ENCODE data around the gene TUBB4B. TPM values are rescaled to one million over a fixed set of nuclear protein-coding genes. Genes with fewer than 3 reads are reported as not detected.
A peak's percentile ranks its signal among the peaks of the same experiment; 100 is the strongest.

TUBB4B gene
- total and polyA plus RNA-seq, 8 donors, result 69.4 to 292 (median 153) TPM

GRCh38 chr9:137232510-137232909 is 8.6 kb upstream of the TUBB4B start:
- H3K27ac ChIP-seq, result no peak overlapping the region
- WGBS, 5 donors, result 37 to 66% (median 48%) methylated on average over 14 to 24 of the region's 24 CpGs
- peaks cover 23 to 48% (median 42%) of the 10 kb centered on the region in 4 donors for H3K4me1 ChIP-seq
- intact Hi-C loops (cut with DNase I; ENCODE audit: low total_unique reads), result loop anchor here (10.0 kb wide), 1 partner anchor 48 kb away; the partner anchor contains the start of genes ANAPC2 and SSNA1
- H3K36me3 ChIP-seq, result no peaks in the 10 kb centered on the region
- no peak overlapping the region for H3K4me3 ChIP-seq
- no peak for TF ChIP-seq POLR2AphosphoS5 (IDR thresholded peaks at IDR 0.05)
- TF ChIP-seq, protein P1, sequence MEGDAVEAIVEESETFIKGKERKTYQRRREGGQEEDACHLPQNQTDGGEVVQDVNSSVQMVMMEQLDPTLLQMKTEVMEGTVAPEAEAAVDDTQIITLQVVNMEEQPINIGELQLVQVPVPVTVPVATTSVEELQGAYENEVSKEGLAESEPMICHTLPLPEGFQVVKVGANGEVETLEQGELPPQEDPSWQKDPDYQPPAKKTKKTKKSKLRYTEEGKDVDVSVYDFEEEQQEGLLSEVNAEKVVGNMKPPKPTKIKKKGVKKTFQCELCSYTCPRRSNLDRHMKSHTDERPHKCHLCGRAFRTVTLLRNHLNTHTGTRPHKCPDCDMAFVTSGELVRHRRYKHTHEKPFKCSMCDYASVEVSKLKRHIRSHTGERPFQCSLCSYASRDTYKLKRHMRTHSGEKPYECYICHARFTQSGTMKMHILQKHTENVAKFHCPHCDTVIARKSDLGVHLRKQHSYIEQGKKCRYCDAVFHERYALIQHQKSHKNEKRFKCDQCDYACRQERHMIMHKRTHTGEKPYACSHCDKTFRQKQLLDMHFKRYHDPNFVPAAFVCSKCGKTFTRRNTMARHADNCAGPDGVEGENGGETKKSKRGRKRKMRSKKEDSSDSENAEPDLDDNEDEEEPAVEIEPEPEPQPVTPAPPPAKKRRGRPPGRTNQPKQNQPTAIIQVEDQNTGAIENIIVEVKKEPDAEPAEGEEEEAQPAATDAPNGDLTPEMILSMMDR (IDR thresholded peaks at IDR 0.05), result no peak
- no peaks in the 10 kb centered on the region for H3K9me3 ChIP-seq
- DNase-seq, result no peak
- H3K27me3 ChIP-seq, result peaks cover 18 to 88% (median 76%) of the 10 kb centered on the region in 3 donors

DNA sequence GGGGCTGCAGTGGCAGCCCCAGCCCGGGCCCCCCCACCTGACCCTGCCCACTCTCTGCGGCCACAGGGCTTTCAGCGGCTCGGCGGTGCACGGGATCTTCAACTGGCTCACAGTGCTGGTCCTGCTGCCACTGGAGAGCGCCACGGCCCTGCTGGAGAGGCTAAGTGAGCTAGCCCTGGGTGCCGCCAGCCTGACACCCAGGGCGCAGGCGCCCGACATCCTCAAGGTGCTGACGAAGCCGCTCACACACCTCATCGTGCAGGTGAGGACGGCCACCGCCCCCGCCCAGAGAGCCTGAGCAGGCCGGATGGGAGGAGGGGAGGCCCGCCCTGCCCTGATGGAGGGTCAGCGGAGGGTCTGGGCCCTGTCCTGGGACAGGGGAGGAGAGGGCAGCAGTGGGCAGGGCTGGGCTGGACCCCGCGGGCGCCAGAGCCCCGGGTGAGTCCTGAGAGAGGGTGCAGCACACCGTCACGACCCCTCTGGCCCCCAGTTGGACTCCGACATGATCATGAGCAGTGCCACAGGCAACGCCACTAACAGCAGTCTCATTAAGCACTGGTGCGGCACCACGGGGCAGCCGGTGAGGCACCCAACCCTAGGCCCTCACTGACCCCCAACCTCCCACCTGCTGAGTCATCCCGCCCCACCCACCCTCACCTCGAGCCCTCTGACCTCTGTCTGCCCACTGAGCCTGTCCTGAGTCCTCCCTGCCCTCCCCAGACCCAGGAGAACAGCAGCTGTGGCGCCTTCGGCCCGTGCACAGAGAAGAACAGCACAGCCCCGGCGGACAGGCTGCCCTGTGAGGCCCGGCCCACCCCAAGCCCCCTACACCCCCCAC is 7.7 kb upstream of the TUBB4B start:
- H3K4me3 ChIP-seq, result no peak overlapping the region
- DNase-seq, result no peak
- peaks cover 18 to 79% (median 72%) of the 10 kb centered on the region in 3 donors for H3K27me3 ChIP-seq
- H3K9me3 ChIP-seq, result no peaks in the 10 kb centered on the region
- no peaks in the 10 kb centered on the region for H3K36me3 ChIP-seq
- 58 to 70% (median 66%) methylated on average over 8 to 40 of the region's 40 CpGs for WGBS, 5 donors
- intact Hi-C loops (cut with DNase I; ENCODE audit: low total_unique reads), result loop anchor here (10.0 kb wide), 1 partner anchor 49 kb away; the partner anchor contains the start of genes ANAPC2 and SSNA1
- peaks cover 20 to 46% (median 42%) of the 10 kb centered on the region in 4 donors for H3K4me1 ChIP-seq
- TF ChIP-seq POLR2A (IDR thresholded peaks at IDR 0.05) (no peak), EP300 (IDR thresholded peaks at IDR 0.05) (no peak), POLR2AphosphoS5 (IDR thresholded peaks at IDR 0.05) (no peak)
- TF ChIP-seq, protein P1 (IDR thresholded peaks at IDR 0.05), result no peak
- H3K27ac ChIP-seq, result no peak overlapping the region

- TF ChIP-seq EP300 (IDR thresholded peaks at IDR 0.05) (no peak), POLR2AphosphoS5 (IDR thresholded peaks at IDR 0.05) (no peak), POLR2A (IDR thresholded peaks at IDR 0.05) (no peak)
- TF ChIP-seq, protein P1 (IDR thresholded peaks at IDR 0.05), result no peak
- peak in 1 of 2 donors; percentile 29 for DNase-seq
- WGBS, 5 donors, result 26 to 47% (median 41%) methylated on average over 10 to 40 of the region's 40 CpGs
- Histone ChIP-seq H3K9me3 (no peaks in the 10 kb centered on the region), H3K27me3 (peaks cover 15 to 71% (median 64%) of the 10 kb centered on the region in 3 donors), H3K4me3 (no peak overlapping the region), H3K27ac (no peak overlapping the region), H3K4me1 (peaks cover 20 to 48% (median 44%) of the 10 kb centered on the region in 4 donors), H3K36me3 (no peaks in the 10 kb centered on the region)
- intact Hi-C loops (cut with DNase I; ENCODE audit: low total_unique reads), result loop anchor here (10.0 kb wide), 1 partner anchor 49 kb away; the partner anchor contains the start of genes ANAPC2 and SSNA1
Measured at GRCh38 chr9:137234055-137234697, 6.9 kb upstream of the TUBB4B start.

GRCh38 chr9:137234758-137235423 is 6.2 kb upstream of the TUBB4B start:
- Histone ChIP-seq H3K4me1 (peaks cover 23 to 55% (median 51%) of the 10 kb centered on the region in 4 donors), H3K27me3 (peaks cover 15 to 64% (median 56%) of the 10 kb centered on the region in 3 donors), H3K27ac (no peak overlapping the region), H3K4me3 (no peak overlapping the region), H3K9me3 (no peaks in the 10 kb centered on the region), H3K36me3 (no peaks in the 10 kb centered on the region)
- intact Hi-C loops (cut with DNase I; ENCODE audit: low total_unique reads), result loop anchor here (10.0 kb wide), 1 partner anchor 50 kb away; the partner anchor contains the start of genes ANAPC2 and SSNA1
- TF ChIP-seq POLR2AphosphoS5 (IDR thresholded peaks at IDR 0.05), result no peak
- TF ChIP-seq, protein P1 (IDR thresholded peaks at IDR 0.05), result no peak
- no peak for DNase-seq
- 72 to 82% (median 76%) methylated on average over 10 to 18 of the region's 18 CpGs for WGBS, 5 donors

Data from stomach (tissue), 9 donors.